NCI-H2227 treated with DMSO at 0.1 percent for 48 hours (cell line): ENCODE measurements around the gene ISLR2.

Experiments used
- DNase-seq: peaks from one replicate; lab custom pipeline; 2025; lab: John Stamatoyannopoulos, UW

The ISLR2 gene

GRCh38 chr15:74129586-74130154 is 716 bp upstream of the ISLR2 start:
- DNase-seq: no peak

- DNase-seq: no peak
These were observed 652 bp downstream of the ISLR2 start for GRCh38 chr15:74130849-74131627.

- no peak for DNase-seq
These were observed 1.4 kb downstream of the ISLR2 start for GRCh38 chr15:74131628-74132413.

GRCh38 chr15:74132681-74133651 is 2.6 kb downstream of the ISLR2 start:
- DNase-seq: no peak

GRCh38 chr15:74133694-74134386 is 3.5 kb downstream of the ISLR2 start:
- DNase-seq: no peak

GRCh38 chr15:74134387-74135027 is 4.1 kb downstream of the ISLR2 start:
- no peak for DNase-seq

- DNase-seq: no peak
These were observed 4.7 kb downstream of the ISLR2 start for GRCh38 chr15:74135041-74135565.

- DNase-seq: no peak
These were observed 6.1 kb downstream of the ISLR2 start for GRCh38 chr15:74136540-74136813.

GRCh38 chr15:74136814-74137536 is 6.6 kb downstream of the ISLR2 start:
- peak; percentile 8 for DNase-seq

- no peak for DNase-seq
These were observed 7.1 kb downstream of the ISLR2 start for GRCh38 chr15:74137537-74137894.

GRCh38 chr15:74138642-74139041 is 8.3 kb downstream of the ISLR2 start:
- DNase-seq: no peak

- no peak for DNase-seq
These were observed 11.2 kb downstream of the ISLR2 start for GRCh38 chr15:74141591-74141990.

- no peak for DNase-seq
These were observed 13.9 kb downstream of the ISLR2 start for GRCh38 chr15:74144153-74144775.

GRCh38 chr15:74146277-74146800 is 16.0 kb downstream of the ISLR2 start:
- no peak for DNase-seq

GRCh38 chr15:74147051-74147450 is 16.7 kb downstream of the ISLR2 start:
- DNase-seq: no peak

- no peak for DNase-seq
These were observed 25.5 kb downstream of the ISLR2 start for GRCh38 chr15:74155766-74156417.

- peak; percentile 25 for DNase-seq
These were observed 26.5 kb downstream of the ISLR2 start for GRCh38 chr15:74156678-74157411.
